ENCODE data around the gene SLC7A9. TPM values are rescaled to one million over a fixed set of nuclear protein-coding genes. Genes with fewer than 3 reads are reported as not detected.

SLC7A9 gene
- polyA plus RNA-seq, 2 of the 4 experiments (the other 2 are of a cell fraction), result 0.50 to 0.62 TPM

DNA sequence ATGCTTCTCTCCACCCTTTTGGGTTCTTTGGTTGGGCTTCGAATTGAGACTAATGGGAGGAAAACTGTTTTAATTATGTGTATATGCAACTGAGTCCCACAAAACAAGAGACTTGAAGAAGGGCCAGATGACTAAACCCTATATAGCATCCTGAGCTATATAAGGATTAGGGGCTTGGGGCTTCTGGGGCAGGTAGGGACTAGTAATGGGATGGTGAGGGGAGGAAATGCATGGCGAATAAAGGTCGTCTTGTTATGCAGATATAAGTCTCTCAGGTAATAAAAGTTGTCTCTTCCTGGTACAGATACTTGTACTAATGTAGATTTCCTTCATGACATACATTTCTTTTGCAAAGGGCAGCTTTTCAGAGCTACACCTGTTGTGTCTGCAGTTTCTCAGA, 2.8 kb upstream of the SLC7A9 start:
- no peak for DNase-seq (ENCODE audit: low read depth in 1 of 2, low spot score in 1 of 2)
- POLR2A ChIA-PET, result no interaction called here
- CTCF ChIA-PET, result interaction anchor here (0.7 kb wide), 1 partner anchor 13 kb away, joined by 5 read pairs; no protein-coding TSS in a partner anchor

GRCh38 chr19:32870981-32871451, 1.4 kb upstream of the SLC7A9 start:
- no peak overlapping the region for H3K4me3 ChIP-seq
- H3K4me1 ChIP-seq, result no peaks in the 10 kb centered on the region
- DNase-seq (ENCODE audit: low read depth in 1 of 2, low spot score in 1 of 2) (no peak), ATAC-seq (no peak), FAIRE-seq (no peak)
- no peak overlapping the region for H3K4me2 ChIP-seq
- ChIA-PET CTCF (interaction anchor here (1.1 kb wide), 1 partner anchor 12 kb away, joined by 3 read pairs; no protein-coding TSS in a partner anchor), POLR2A (no interaction called here)
- H3K9me3 ChIP-seq, result no peaks in the 10 kb centered on the region
- TF ChIP-seq CEBPB (IDR thresholded peaks at IDR 0.05), result no peak
- TF ChIP-seq ESRRA (IDR thresholded peaks at IDR 0.05; ENCODE audit: borderline replicate concordance, low read length), result no peak
- TF ChIP-seq KDM1A (IDR thresholded peaks at IDR 0.05; ENCODE audit: low read depth), result no peak
- TF ChIP-seq, protein P1, sequence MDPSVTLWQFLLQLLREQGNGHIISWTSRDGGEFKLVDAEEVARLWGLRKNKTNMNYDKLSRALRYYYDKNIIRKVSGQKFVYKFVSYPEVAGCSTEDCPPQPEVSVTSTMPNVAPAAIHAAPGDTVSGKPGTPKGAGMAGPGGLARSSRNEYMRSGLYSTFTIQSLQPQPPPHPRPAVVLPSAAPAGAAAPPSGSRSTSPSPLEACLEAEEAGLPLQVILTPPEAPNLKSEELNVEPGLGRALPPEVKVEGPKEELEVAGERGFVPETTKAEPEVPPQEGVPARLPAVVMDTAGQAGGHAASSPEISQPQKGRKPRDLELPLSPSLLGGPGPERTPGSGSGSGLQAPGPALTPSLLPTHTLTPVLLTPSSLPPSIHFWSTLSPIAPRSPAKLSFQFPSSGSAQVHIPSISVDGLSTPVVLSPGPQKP (IDR thresholded peaks at IDR 0.05; ENCODE audit: low read depth, low read length), result no peak
- no peak for TF ChIP-seq ZNF302 (CRISPR knock-in tag; IDR thresholded peaks at IDR 0.05)
- no peak for TF ChIP-seq FOXS1 (CRISPR knock-in tag; IDR thresholded peaks at IDR 0.05)
- TF ChIP-seq POLR2A (IDR thresholded peaks at IDR 0.05; ENCODE audit: low read length), result no peak
- no peak for TF ChIP-seq HOXB13 (CRISPR knock-in tag; IDR thresholded peaks at IDR 0.05; ENCODE audit: low read depth)
- TF ChIP-seq NPAS2 (CRISPR knock-in tag; IDR thresholded peaks at IDR 0.05; ENCODE audit: borderline replicate concordance), result no peak
- TF ChIP-seq POLR2AphosphoS2 (conservative IDR thresholded peaks at IDR 0.05; ENCODE audit: low read length), result no peak
- no peak for TF ChIP-seq ZSCAN20 (CRISPR knock-in tag; IDR thresholded peaks at IDR 0.05)
- no peak for TF ChIP-seq EP300 (IDR thresholded peaks at IDR 0.05)
- no peak for TF ChIP-seq HOXA7 (CRISPR knock-in tag; IDR thresholded peaks at IDR 0.05)
- no peak for TF ChIP-seq MYC (IDR thresholded peaks at IDR 0.05; ENCODE audit: borderline replicate concordance, low read length)
- TF ChIP-seq RFX5 (IDR thresholded peaks at IDR 0.05), result no peak
- no peak for TF ChIP-seq CBX2 (IDR thresholded peaks at IDR 0.05; ENCODE audit: borderline replicate concordance, low read depth)
- TF ChIP-seq RNF2 (IDR thresholded peaks at IDR 0.05; ENCODE audit: borderline replicate concordance, low read depth), result no peak
- TF ChIP-seq EHMT2 (IDR thresholded peaks at IDR 0.05; ENCODE audit: low read depth), result no peak
- TF ChIP-seq RCOR1 (IDR thresholded peaks at IDR 0.05; ENCODE audit: low read depth, low read length), result no peak
- TF ChIP-seq HDAC2 (IDR thresholded peaks at IDR 0.05), result no peak
- WGBS (ENCODE audit: missing lambda C conversion rate), result 69% methylated on average over 12 of the region's 12 CpGs
- H3K27ac ChIP-seq, result no peak overlapping the region

More for the DNA sequence above, 2.8 kb upstream of the SLC7A9 start:
- no peak for ATAC-seq
- WGBS (ENCODE audit: missing lambda C conversion rate), result 89% methylated on average over 3 of the region's 3 CpGs
- H3K4me1 ChIP-seq, result peaks cover 10% of the 10 kb centered on the region; the same call in 1 of the 3 replicates
- no peak overlapping the region for H3K27ac ChIP-seq
- no peak overlapping the region for H3K4me2 ChIP-seq
- TF ChIP-seq RAD21 (conservative IDR thresholded peaks at IDR 0.05 in 1 of 2, IDR thresholded peaks at IDR 0.05 in 1 of 2), result no peak
- no peak for TF ChIP-seq ATOH8 (CRISPR knock-in tag; IDR thresholded peaks at IDR 0.05; ENCODE audit: low read depth)
- TF ChIP-seq PHF8 (IDR thresholded peaks at IDR 0.05; ENCODE audit: borderline replicate concordance, low read depth), result no peak
- TF ChIP-seq TP53 (CRISPR knock-in tag; IDR thresholded peaks at IDR 0.05), result no peak
- no peak for TF ChIP-seq ZNF302 (CRISPR knock-in tag; IDR thresholded peaks at IDR 0.05)
- no peak overlapping the region for H3K4me3 ChIP-seq
- FAIRE-seq, result no peak
- no peaks in the 10 kb centered on the region for H3K9me3 ChIP-seq
